ENCODE results near the gene FERMT1.

GRCh38 chr20:6040958-6041807 lies 81.6 kb downstream of the FERMT1 start:
- no peak for TF ChIP-seq EZH2 (IDR thresholded peaks at IDR 0.05; ENCODE audit: low read depth, unreplicated experiment)
- TF ChIP-seq, protein P1, sequence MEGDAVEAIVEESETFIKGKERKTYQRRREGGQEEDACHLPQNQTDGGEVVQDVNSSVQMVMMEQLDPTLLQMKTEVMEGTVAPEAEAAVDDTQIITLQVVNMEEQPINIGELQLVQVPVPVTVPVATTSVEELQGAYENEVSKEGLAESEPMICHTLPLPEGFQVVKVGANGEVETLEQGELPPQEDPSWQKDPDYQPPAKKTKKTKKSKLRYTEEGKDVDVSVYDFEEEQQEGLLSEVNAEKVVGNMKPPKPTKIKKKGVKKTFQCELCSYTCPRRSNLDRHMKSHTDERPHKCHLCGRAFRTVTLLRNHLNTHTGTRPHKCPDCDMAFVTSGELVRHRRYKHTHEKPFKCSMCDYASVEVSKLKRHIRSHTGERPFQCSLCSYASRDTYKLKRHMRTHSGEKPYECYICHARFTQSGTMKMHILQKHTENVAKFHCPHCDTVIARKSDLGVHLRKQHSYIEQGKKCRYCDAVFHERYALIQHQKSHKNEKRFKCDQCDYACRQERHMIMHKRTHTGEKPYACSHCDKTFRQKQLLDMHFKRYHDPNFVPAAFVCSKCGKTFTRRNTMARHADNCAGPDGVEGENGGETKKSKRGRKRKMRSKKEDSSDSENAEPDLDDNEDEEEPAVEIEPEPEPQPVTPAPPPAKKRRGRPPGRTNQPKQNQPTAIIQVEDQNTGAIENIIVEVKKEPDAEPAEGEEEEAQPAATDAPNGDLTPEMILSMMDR (conservative IDR thresholded peaks at IDR 0.05; ENCODE audit: low read depth in 2 of 2): no peak
- TF ChIP-seq POLR2AphosphoS5 (IDR thresholded peaks at IDR 0.05; ENCODE audit: low read depth): no peak
- no peak for TF ChIP-seq EZH2phosphoT487 (IDR thresholded peaks at IDR 0.05; ENCODE audit: unreplicated experiment)
- TF ChIP-seq ETS1 (IDR thresholded peaks at IDR 0.05): no peak

Measured in GM23338 (cell line).